SK-N-SH (cell line): ENCODE data around the gene ADCK1. TPM values are rescaled to one million over a fixed set of nuclear protein-coding genes. Genes with fewer than 3 reads are reported as not detected.

Source experiments
- CTCF ChIA-PET: fragments of 300-600, 350-600 bp; formaldehyde crosslinking; extraction: SDS; loops from one replicate; lab custom pipeline; 2021; lab: Yijun Ruan, JAX
- POLR2A ChIA-PET: fragments of 350-600 bp; sonication (Branson Sonifier 250); formaldehyde crosslinking; extraction: SDS; loops from one replicate; lab custom pipeline; 2020; ENCODE audit warnings: antibody characterized with exemption, inconsistent platforms; lab: Yijun Ruan, JAX
- DNase-seq: peaks from one replicate; pipeline ENCODE4 v3.0.0; 2012
- H2AFZ ChIP-seq: fragments of 200-600 bp; sonication (generic); 2 replicates; pipeline ENCODE4 v1.8.1; 2016; ENCODE audit warnings: antibody characterized with exemption, mild to moderate bottlenecking, low read depth
- H3F3A ChIP-seq: fragments of 200-600 bp; sonication (generic); replicated peaks from 2 replicates; pipeline ENCODE3; 2016; ENCODE audit warnings: antibody characterized with exemption, mild to moderate bottlenecking; ENCODE audit not compliant: insufficient read depth
- H3K27ac ChIP-seq, 2 experiments: fragments of 200-500 bp in 1 of 2; fragments of 200-600 bp in 1 of 2; sonication (Bioruptor generic) in 1 of 2; sonication (generic), shearing (Covaris generic) in 1 of 2; 2 replicates each; pipeline versions ENCODE4 v1.5.1 to v1.6.1; 2014 to 2016; ENCODE audit warnings: low read depth in 2 of 2, inconsistent platforms in 1 of 2, low read length in 1 of 2, mild to moderate bottlenecking in 1 of 2, mixed read lengths in 1 of 2
- H3K27me3 ChIP-seq: fragments of 200-600 bp; sonication (generic), shearing (Covaris generic); 2 replicates; pipeline ENCODE4 v1.6.1; 2016; ENCODE audit warnings: mixed run types; ENCODE audit not compliant: insufficient read depth
- H3K36me3 ChIP-seq, 2 experiments: fragments of 200-500 bp in 1 of 2; fragments of 200-600 bp in 1 of 2; sonication (Bioruptor generic) in 1 of 2; sonication (generic) in 1 of 2; replicated peaks in 1 of 2; 2 replicates each; pipeline versions ENCODE3 to v1.5.1; 2014 to 2016; ENCODE audit warnings: low read length in 1 of 2, mild to moderate bottlenecking in 1 of 2; ENCODE audit not compliant: insufficient read depth in 2 of 2, control insufficient read depth in 1 of 2
- H3K4me1 ChIP-seq, 2 experiments: fragments of 200-500 bp in 1 of 2; fragments of 200-600 bp in 1 of 2; sonication (Bioruptor generic) in 1 of 2; sonication (generic), shearing (Covaris generic) in 1 of 2; 2 replicates each; pipeline versions ENCODE4 v1.5.1 to v1.6.1; 2014 to 2016; ENCODE audit warnings: low read depth in 1 of 2, low read length in 1 of 2, mixed run types in 1 of 2; ENCODE audit not compliant: insufficient read depth in 2 of 2, control insufficient read depth in 1 of 2
- H3K4me2 ChIP-seq: fragments of 200-600 bp; sonication (generic), shearing (Covaris generic); 2 replicates; pipeline ENCODE4 v1.6.1; 2017; ENCODE audit warnings: mixed run types
- H3K4me3 ChIP-seq, 2 experiments: fragments of 200-500 bp in 1 of 2; fragments of 200-600 bp in 1 of 2; sonication (Bioruptor generic) in 1 of 2; sonication (generic), shearing (Covaris generic) in 1 of 2; 2 replicates each; pipeline versions ENCODE4 v1.5.1 to v1.8.1; 2014 to 2016; ENCODE audit warnings: low read depth in 2 of 2, inconsistent platforms in 1 of 2, low read length in 1 of 2, mild to moderate bottlenecking in 1 of 2, mixed read lengths in 1 of 2, moderate library complexity in 1 of 2
- H3K79me2 ChIP-seq: fragments of 200-600 bp; sonication (generic); 2 replicates; pipeline ENCODE4 v1.8.1; 2017; ENCODE audit warnings: mild to moderate bottlenecking; ENCODE audit not compliant: insufficient read depth
- H3K9ac ChIP-seq: fragments of 200-600 bp; sonication (generic); 2 replicates; pipeline ENCODE4 v1.6.1; 2017; ENCODE audit warnings: mixed run types
- H3K9me2 ChIP-seq: fragments of 200-600 bp; sonication (generic); 2 replicates; pipeline ENCODE4 v1.6.1; 2017; ENCODE audit warnings: mixed run types
- H3K9me3 ChIP-seq: fragments of 200-600 bp; sonication (generic); 2 replicates; pipeline ENCODE4 v1.6.1; 2017; ENCODE audit warnings: mixed run types, mild to moderate bottlenecking, moderate library complexity
- H4K20me1 ChIP-seq: fragments of 200-600 bp; sonication (generic); 2 replicates; pipeline ENCODE4 v1.6.1; 2017; ENCODE audit warnings: mild to moderate bottlenecking, mixed run types; ENCODE audit not compliant: insufficient read depth
- CHD2 ChIP-seq: fragments of 150-350 bp; IDR thresholded peaks from 2 replicates; pipeline ENCODE4 v1.6.1; 2018; ENCODE audit warnings: low read length; ENCODE audit not compliant: partially characterized antibody
- CTCF ChIP-seq: fragments of 200-600 bp; sonication (generic); IDR thresholded peaks from 2 replicates; pipeline ENCODE4 v1.6.1; 2017; ENCODE audit warnings: antibody characterized with exemption, mild to moderate bottlenecking, moderate library complexity
- ELF1 ChIP-seq: IDR thresholded peaks from 2 replicates; pipeline ENCODE4 v1.4.0; 2012
- JUND ChIP-seq: IDR thresholded peaks from 2 replicates; pipeline ENCODE4 v1.4.0; 2012
- MXI1 ChIP-seq: IDR thresholded peaks from 2 replicates; pipeline ENCODE4 v1.6.1; 2012; ENCODE audit warnings: mild to moderate bottlenecking, low read depth, low read length, improper control_type of control experiment
- POLR2AphosphoS5 ChIP-seq: IDR thresholded peaks from 2 replicates; pipeline ENCODE4 v1.6.1; 2012; ENCODE audit warnings: low read depth, low read length
- RAD21 ChIP-seq: IDR thresholded peaks from 2 replicates; pipeline ENCODE4 v1.6.1; 2012; ENCODE audit warnings: mild to moderate bottlenecking, low read length
- RCOR1 ChIP-seq: fragments of 150-350 bp; IDR thresholded peaks from 2 replicates; pipeline ENCODE4 v1.6.1; 2017; ENCODE audit warnings: antibody characterized with exemption, low read length
- RFX5 ChIP-seq: IDR thresholded peaks from 2 replicates; pipeline ENCODE4 v1.6.1; 2012; ENCODE audit warnings: mild to moderate bottlenecking, improper control_type of control experiment, low read length
- SIN3A ChIP-seq: IDR thresholded peaks from 2 replicates; pipeline ENCODE4 v1.6.1; 2012; ENCODE audit warnings: low read depth, mild to moderate bottlenecking, low read length, moderate library complexity, borderline replicate concordance
- SMC3 ChIP-seq: IDR thresholded peaks from 2 replicates; pipeline ENCODE4 v1.6.1; 2012; ENCODE audit warnings: low read depth, low read length, improper control_type of control experiment
- TCF12 ChIP-seq: IDR thresholded peaks from 2 replicates; pipeline ENCODE4 v1.4.0; 2012
- TEAD4 ChIP-seq: IDR thresholded peaks from 2 replicates; pipeline ENCODE4 v1.4.0; 2012; ENCODE audit warnings: mild to moderate bottlenecking, borderline replicate concordance; ENCODE audit not compliant: insufficient read depth
- YY1 ChIP-seq: IDR thresholded peaks from 2 replicates; pipeline ENCODE4 v1.4.0; 2012; ENCODE audit warnings: low read depth, mild to moderate bottlenecking
- WGBS: methylation state at CpG from one replicate; pipeline ENCODE4 v1.1.6; 2017; ENCODE audit warnings: low lambda C conversion rate; 5-methylcytosine and 5-hydroxymethylcytosine counted together
- polyA plus RNA-seq, 3 experiments: library from polyadenylated mRNA; depleted of rRNA; stranded (reverse); fragments of >200 nt; gene quantifications; 2 replicates each; pipeline ENCODE4 v1.2.3, GENCODE V29; 2012
- TF ChIP-seq, protein P1 (sequence below): IDR thresholded peaks from 2 replicates; pipeline ENCODE4 v1.4.0; 2012; ENCODE audit warnings: low read depth, borderline replicate concordance

ADCK1 gene
- polyA plus RNA-seq, 1 of the 3 experiments (the other 2 are of a cell fraction): 11.4 TPM

DNA sequence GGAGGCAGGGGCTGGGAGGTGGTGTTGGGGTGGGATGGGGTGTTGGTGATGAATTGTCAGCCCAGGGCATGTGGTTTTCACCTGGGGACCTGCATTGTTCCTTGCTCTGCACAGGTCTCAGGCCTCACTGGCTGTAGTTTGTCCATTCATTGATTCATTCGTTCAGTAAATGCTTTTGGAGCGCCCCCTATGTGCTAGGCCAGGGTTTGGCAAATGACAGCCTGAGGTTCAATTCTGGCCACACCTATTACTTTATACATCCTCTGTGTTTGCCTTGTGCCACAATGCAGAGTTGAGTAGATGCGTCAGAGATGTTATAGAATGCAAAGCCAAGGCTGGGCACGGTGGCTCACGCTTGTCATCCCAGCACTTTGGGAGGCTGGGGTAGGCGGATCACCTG lies 4.7 kb downstream of the ADCK1 start:
- H3K9ac ChIP-seq: no peak overlapping the region
- H4K20me1 ChIP-seq: no peaks in the 10 kb centered on the region
- no peak overlapping the region for H3K4me2 ChIP-seq
- no peak overlapping the region; a peak in 1 of 4 replicates for H3K4me3 ChIP-seq
- CTCF ChIA-PET: no interaction called here
- no peaks in the 10 kb centered on the region for H3K9me3 ChIP-seq
- H3F3A ChIP-seq: peaks cover 3% of the 10 kb centered on the region
- H3K9me2 ChIP-seq: no peaks in the 10 kb centered on the region
- no peaks in the 10 kb centered on the region for H3K79me2 ChIP-seq
- 0 out of 4 replicates have a peak, but pooled peaks cover 0 to 4% of the 10 kb centered on the region in 2 experiments for H3K4me1 ChIP-seq
- H2AFZ ChIP-seq: no peak overlapping the region
- H3K36me3 ChIP-seq: no peaks in the 10 kb centered on the region
- no peaks in the 10 kb centered on the region for H3K27me3 ChIP-seq
- no peak overlapping the region for H3K27ac ChIP-seq
- TF ChIP-seq CTCF (peak; percentile 42; the same call in 1 of the 2 replicates), JUND (no peak), RCOR1 (no peak), SIN3A (no peak), CHD2 (no peak), ELF1 (no peak), TCF12 (no peak), RAD21 (peak; percentile 33; the same call in 1 of the 2 replicates), POLR2AphosphoS5 (no peak), TEAD4 (no peak), MXI1 (no peak), SMC3 (no peak)
- 66% methylated on average over 5 of the region's 6 CpGs for WGBS
- POLR2A ChIA-PET: no interaction called here
- no peak for DNase-seq

DNA sequence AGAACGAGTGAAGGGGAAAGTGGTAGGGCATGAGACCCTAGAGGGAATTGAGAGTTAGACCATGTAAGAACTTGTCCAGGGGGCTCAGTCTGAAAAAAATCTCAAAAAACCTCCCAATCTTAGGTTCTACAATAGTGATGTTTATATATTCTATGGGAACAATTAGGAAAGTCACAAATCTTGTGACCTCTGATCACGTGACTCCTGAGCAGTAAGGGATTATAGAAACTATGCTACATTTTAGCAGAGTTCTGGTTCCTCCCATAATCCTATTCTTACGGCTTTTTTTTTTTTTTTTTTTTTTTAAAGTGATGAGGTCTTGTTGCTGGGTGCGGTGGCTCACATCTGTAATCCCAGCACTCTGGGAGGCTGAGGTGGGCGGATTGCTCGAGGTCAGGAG lies 5.8 kb downstream of the ADCK1 start:
- Histone ChIP-seq H4K20me1 (no peaks in the 10 kb centered on the region), H3K9me2 (no peaks in the 10 kb centered on the region)
- no peak for TF ChIP-seq YY1
- no peak for TF ChIP-seq ELF1
- TF ChIP-seq, protein P1, sequence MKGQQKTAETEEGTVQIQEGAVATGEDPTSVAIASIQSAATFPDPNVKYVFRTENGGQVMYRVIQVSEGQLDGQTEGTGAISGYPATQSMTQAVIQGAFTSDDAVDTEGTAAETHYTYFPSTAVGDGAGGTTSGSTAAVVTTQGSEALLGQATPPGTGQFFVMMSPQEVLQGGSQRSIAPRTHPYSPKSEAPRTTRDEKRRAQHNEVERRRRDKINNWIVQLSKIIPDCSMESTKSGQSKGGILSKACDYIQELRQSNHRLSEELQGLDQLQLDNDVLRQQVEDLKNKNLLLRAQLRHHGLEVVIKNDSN: no peak
- TF ChIP-seq CTCF: no peak
- no peak for TF ChIP-seq JUND
- TF ChIP-seq RFX5: no peak
- TF ChIP-seq, all 33 proteins: peak for 0
- CTCF ChIA-PET: no interaction called here
- Histone ChIP-seq H3F3A (peaks cover 3% of the 10 kb centered on the region), H3K4me1 (0 out of 4 replicates have a peak, but pooled peaks cover 0 to under 1% of the 10 kb centered on the region in 2 experiments), H3K9me3 (no peaks in the 10 kb centered on the region), H3K36me3 (no peaks in the 10 kb centered on the region), H3K79me2 (no peaks in the 10 kb centered on the region), H3K9ac (no peak overlapping the region), H3K27me3 (no peaks in the 10 kb centered on the region), H2AFZ (no peak overlapping the region), H3K4me3 (no peak overlapping the region), H3K4me2 (no peak overlapping the region), H3K27ac (no peak overlapping the region)
- POLR2A ChIA-PET: no interaction called here
- 92% methylated on average over 6 of the region's 6 CpGs for WGBS
- DNase-seq: no peak
